Mammary epithelial cell (primary cell): Measurements from ENCODE around the gene HUS1B.

Source experiments
- EZH2 ChIP-seq: IDR thresholded peaks from 2 replicates; pipeline ENCODE4 v1.6.1; 2012; ENCODE audit warnings: low read length, inconsistent platforms, borderline replicate concordance
- TF ChIP-seq, protein P1 (sequence below), 2 donors: IDR thresholded peaks in 1 of 2; conservative IDR thresholded peaks in 1 of 2; 2 replicates each; pipeline ENCODE4 v1.5.1; 2011 to 2012; ENCODE audit warnings: inconsistent platforms in 2 of 2, low read length in 2 of 2, mild to moderate bottlenecking in 2 of 2, control low read depth in 1 of 2, low read depth in 1 of 2; ENCODE audit not compliant: insufficient read depth in 1 of 2; ENCODE audit errors: extremely low read depth in 1 of 2

DNA sequence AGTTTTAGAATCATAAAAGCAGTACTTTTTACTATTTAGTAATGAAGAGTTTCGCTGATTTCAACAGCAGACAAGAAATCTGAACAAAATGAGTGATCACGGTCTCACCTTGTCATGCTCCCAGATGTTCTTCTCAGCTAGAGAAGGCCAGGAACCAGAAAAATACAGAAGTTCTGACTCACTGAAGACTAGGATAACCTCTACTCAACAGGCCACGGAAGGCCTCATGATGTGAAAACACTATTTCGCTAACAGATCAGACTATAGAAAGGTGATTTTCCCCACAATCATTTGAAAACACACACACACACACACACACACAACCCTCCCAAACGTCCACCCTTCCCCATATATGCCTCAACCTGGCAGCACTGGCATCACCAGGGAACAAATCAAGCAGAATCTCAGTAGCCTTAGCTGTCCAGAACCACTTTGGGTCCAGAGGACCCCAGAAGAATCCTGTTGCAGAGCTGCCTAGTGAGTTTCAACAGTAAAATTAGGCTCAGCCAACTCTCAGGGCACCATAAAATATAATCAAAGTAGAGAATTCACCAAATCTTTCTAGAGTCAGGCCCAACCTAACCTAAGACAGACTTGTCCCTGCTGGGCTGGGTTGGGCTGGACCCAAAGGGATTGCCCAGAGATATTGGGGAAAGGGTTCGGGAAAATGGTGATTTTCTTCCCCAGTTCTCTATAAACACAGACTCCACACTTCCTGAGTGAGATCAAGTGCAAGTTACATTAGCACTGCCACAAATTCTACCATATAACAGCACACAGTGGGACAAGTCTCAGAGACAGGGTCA lies 28.1 kb upstream of the HUS1B start:
- no peak for TF ChIP-seq EZH2
- TF ChIP-seq, protein P1, sequence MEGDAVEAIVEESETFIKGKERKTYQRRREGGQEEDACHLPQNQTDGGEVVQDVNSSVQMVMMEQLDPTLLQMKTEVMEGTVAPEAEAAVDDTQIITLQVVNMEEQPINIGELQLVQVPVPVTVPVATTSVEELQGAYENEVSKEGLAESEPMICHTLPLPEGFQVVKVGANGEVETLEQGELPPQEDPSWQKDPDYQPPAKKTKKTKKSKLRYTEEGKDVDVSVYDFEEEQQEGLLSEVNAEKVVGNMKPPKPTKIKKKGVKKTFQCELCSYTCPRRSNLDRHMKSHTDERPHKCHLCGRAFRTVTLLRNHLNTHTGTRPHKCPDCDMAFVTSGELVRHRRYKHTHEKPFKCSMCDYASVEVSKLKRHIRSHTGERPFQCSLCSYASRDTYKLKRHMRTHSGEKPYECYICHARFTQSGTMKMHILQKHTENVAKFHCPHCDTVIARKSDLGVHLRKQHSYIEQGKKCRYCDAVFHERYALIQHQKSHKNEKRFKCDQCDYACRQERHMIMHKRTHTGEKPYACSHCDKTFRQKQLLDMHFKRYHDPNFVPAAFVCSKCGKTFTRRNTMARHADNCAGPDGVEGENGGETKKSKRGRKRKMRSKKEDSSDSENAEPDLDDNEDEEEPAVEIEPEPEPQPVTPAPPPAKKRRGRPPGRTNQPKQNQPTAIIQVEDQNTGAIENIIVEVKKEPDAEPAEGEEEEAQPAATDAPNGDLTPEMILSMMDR (conservative IDR thresholded peaks at IDR 0.05 in 1 of 2, IDR thresholded peaks at IDR 0.05 in 1 of 2; ENCODE audit: extremely low read depth in 1 of 2, insufficient read depth in 1 of 2, low read depth in 1 of 2, low read length in 2 of 2) = no peak
